HG02642 (cell line): ENCODE data around the gene PPP2R5C.

Experiments
- ATAC-seq: cut with Tn5 transposase; IDR thresholded peaks from one replicate; pipeline ENCODE4 v1.9.1; 2021; ENCODE audit warnings: mild to moderate bottlenecking; ENCODE audit not compliant: unreplicated experiment, poor library complexity

Gene PPP2R5C

GRCh38 chr14:101975231-101975630 lies 213.7 kb downstream of the PPP2R5C start:
- ATAC-seq: no peak
